ENCODE results near the gene CUL2. TPM values are rescaled to one million over a fixed set of nuclear protein-coding genes. Genes with fewer than 3 reads are reported as not detected.
"Not testable (repeated sequence)": the region's sequence is repeated elsewhere in the genome, so short reads cannot be mapped to it uniquely, and the experiment has no call there.

Gene CUL2
- total RNA-seq, 1 donor, result 34.1 TPM

DNA sequence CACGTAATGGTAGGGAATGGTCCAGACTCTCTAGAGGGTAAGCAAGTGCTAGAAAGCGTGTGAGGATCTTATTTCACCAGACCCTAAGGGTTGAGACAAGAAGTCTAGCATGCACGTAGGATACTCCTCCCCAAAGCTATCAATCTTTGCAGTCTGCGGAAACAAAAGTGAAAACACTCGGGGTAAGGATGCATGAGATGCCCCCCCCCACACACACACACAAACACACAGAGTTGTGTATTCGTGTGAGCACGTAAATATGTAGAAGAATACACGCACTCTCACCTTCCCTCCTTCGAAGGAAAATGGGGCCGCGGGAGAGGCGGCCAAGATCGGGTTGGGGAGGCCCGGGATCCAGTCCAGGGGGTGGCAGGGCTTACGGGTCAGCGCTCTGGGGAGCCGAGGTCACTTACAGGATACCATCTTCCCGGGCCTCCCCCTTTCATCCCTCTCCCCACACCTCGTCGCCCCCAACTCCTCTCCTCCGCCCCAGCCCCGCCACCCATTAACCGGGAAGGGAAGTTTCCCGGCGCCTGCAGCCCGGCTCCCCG lies 455 bp downstream of the CUL2 start:
- TF ChIP-seq, protein P1, sequence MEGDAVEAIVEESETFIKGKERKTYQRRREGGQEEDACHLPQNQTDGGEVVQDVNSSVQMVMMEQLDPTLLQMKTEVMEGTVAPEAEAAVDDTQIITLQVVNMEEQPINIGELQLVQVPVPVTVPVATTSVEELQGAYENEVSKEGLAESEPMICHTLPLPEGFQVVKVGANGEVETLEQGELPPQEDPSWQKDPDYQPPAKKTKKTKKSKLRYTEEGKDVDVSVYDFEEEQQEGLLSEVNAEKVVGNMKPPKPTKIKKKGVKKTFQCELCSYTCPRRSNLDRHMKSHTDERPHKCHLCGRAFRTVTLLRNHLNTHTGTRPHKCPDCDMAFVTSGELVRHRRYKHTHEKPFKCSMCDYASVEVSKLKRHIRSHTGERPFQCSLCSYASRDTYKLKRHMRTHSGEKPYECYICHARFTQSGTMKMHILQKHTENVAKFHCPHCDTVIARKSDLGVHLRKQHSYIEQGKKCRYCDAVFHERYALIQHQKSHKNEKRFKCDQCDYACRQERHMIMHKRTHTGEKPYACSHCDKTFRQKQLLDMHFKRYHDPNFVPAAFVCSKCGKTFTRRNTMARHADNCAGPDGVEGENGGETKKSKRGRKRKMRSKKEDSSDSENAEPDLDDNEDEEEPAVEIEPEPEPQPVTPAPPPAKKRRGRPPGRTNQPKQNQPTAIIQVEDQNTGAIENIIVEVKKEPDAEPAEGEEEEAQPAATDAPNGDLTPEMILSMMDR (IDR thresholded peaks at IDR 0.05; ENCODE audit: insufficient read depth, low read length), result no peak
- H3K4me3 ChIP-seq (ENCODE audit: low read depth, low read length), result peak overlapping the region; percentile 81
- DNase-seq (ENCODE audit: low read depth), result peak; percentile 44

DNA sequence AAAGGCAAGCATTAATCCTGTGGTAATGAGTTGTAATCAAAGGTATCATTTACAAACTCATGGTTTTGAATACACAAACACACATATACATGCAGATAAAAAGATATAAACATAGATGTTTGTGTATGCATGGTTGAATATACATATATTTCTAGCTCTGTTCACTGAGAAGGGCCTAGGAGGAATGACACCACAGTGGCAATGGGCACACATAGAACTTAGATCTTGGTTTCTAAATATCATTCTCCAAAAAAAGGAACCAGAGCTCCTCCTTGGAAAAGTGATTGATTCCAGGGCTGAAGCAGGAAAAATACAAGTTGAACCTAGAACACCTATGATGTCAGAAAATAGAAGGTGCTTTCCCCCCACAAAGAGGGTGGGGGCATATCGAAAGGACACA lies 6.9 kb downstream of the CUL2 start:
- DNase-seq (ENCODE audit: low read depth), result no peak
- TF ChIP-seq, protein P1 (IDR thresholded peaks at IDR 0.05; ENCODE audit: insufficient read depth, low read length), result no peak
- no peak overlapping the region for H3K4me3 ChIP-seq (ENCODE audit: low read depth, low read length)

DNA sequence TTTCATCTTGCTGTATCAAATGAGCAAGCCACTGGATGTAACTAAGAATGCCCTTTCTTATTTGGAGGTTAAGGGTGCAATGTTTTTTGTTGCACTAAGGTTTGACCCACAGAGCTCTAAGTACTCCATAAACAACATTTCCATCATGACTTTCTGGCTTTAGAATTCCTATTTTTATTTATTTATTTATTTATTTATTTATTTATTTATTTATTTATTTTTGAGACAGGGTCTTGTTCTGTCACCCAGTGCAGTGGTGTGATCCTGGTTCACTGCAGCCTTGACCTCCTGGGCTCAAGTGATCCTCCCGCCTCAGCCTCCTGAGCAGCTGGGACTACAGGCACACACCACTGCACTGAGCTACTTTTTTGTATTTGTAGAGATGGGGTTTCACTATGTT lies 9.9 kb downstream of the CUL2 start:
- H3K4me3 ChIP-seq (ENCODE audit: low read depth, low read length); DNase-seq (ENCODE audit: low read depth): not testable (repeated sequence)

DNA sequence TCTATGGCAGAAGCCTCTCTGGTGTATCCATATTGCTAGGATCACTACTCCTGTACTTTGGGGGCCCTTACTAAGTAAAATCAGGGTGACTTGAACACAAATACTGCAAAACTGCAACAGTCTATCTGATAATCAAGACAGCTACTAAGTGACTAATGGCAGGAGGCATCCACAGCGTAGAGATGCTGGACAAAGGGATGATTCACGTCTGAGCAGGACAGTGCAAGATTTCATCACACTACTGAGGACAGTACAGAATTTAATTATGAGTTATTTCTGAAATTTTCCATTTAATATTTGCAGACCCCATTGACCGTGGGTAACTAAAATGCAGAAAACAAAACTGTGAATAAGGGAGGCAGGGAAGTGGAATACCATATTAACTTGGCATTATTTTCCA lies 10.4 kb downstream of the CUL2 start:
- TF ChIP-seq, protein P1 (IDR thresholded peaks at IDR 0.05; ENCODE audit: insufficient read depth, low read length), result no peak
- peak; percentile 71 for DNase-seq (ENCODE audit: low read depth)
- no peak overlapping the region for H3K4me3 ChIP-seq (ENCODE audit: low read depth, low read length)

DNA sequence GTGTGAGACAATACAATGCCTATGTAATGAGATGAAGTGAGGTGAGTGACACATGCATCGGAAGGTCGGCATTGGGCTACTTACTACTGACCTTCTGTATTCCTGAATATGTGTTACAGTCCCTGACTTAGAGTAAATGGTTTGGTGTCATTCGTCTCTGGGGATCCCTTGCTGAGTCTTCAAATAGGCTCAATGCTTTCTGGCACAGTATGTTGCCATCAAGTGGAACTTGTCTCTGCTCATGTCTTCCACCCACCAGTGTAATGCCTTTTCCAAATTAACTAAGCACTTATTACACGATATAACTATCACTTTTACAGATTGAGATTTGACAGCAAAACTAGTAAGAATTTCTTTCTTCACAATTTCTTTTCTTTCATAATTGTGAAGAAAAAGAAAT lies 10.9 kb downstream of the CUL2 start:
- DNase-seq (ENCODE audit: low read depth), result no peak
- TF ChIP-seq, protein P1 (IDR thresholded peaks at IDR 0.05; ENCODE audit: insufficient read depth, low read length), result no peak
- H3K4me3 ChIP-seq (ENCODE audit: low read depth, low read length), result no peak overlapping the region

DNA sequence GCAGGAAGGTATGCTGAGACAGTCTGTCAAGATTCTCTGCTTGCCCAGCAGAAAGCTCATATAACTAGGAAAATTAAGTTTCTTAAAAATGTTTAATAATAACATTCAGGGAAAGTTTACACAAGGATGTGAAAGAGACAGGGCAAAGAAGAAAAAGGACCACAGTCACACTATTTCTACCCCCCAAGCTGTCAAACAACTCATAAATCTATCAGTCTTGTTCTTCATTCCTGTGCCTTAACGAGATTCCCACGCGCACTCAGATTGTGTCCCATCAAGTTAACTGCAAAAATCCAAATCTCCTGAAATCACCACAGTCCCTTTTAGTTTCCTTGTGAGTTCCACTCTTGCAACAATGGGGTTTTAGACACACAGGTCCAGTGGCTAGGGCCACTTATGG lies 14.9 kb downstream of the CUL2 start:
- H3K4me3 ChIP-seq (ENCODE audit: low read depth, low read length), result no peak overlapping the region
- no peak for DNase-seq (ENCODE audit: low read depth)
- TF ChIP-seq, protein P1 (IDR thresholded peaks at IDR 0.05; ENCODE audit: insufficient read depth, low read length), result no peak

DNA sequence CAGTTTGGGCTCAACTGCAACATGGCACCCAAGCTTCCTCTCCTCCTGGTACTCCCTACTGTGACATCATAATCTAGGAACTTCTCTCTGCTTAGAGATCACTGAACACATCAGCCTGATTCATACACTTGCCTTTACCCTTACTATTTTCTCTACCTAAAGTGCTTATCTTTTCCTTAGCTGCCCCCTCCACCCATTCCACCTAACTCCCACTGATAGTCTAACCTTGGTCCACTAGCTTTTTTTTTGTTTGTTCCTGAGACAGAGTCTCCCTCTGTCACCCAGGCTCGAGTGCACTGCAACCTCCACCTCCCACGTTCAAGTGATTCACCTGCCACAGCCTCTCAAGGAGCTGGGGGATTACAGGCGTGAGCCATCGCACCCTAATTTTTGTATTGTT lies 15.9 kb downstream of the CUL2 start:
- TF ChIP-seq, protein P1 (IDR thresholded peaks at IDR 0.05; ENCODE audit: insufficient read depth, low read length), result no peak
- peak; percentile 10 for DNase-seq (ENCODE audit: low read depth)
- H3K4me3 ChIP-seq (ENCODE audit: low read depth, low read length), result no peak overlapping the region
